HG03378 (cell line): ENCODE data around the gene PRDM1.

ENCODE experiments used
- ATAC-seq: cut with Tn5 transposase; IDR thresholded peaks from one replicate; pipeline ENCODE4 v1.9.1; 2021; ENCODE audit warnings: mild to moderate bottlenecking, moderate library complexity; ENCODE audit not compliant: unreplicated experiment

The PRDM1 gene

DNA sequence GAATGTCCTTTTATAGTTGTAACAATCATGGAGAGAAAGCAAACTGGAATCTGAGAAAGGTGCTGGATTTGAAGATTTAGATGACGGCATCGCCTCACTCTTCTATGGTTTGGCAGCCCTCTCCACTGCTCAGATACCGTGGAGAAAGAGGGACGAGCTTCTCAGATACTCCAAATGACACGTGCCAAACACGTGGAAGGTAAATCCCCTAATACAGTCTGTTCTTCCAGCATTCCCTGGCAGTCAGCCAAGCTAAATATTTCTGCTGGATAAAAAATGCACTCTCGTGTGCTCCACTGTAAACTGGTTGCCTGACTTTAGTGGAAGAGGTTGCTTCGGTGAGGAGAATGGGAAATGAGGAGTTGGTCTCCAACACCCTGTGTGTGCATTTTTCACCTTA is 16.7 kb upstream of the PRDM1 start:
- no peak for ATAC-seq

DNA sequence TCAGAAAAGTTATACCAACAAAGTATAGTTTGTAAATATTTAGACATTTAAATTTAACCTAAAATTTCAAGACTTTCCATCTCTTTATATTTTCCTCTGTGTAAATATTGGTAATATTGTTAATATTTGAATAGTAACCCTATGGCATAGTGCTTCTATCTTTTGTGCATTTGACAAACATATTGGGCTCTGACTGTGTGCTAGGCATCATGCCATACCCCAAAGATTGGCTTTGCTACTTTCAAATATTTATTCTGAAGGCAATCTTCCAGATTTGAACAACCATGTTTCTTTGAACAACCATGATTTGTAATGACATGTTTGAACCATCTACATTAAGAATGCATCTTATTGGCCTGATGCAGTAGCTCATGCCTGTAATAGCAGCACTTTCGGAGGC is 15.5 kb upstream of the PRDM1 start:
- ATAC-seq, result no peak

DNA sequence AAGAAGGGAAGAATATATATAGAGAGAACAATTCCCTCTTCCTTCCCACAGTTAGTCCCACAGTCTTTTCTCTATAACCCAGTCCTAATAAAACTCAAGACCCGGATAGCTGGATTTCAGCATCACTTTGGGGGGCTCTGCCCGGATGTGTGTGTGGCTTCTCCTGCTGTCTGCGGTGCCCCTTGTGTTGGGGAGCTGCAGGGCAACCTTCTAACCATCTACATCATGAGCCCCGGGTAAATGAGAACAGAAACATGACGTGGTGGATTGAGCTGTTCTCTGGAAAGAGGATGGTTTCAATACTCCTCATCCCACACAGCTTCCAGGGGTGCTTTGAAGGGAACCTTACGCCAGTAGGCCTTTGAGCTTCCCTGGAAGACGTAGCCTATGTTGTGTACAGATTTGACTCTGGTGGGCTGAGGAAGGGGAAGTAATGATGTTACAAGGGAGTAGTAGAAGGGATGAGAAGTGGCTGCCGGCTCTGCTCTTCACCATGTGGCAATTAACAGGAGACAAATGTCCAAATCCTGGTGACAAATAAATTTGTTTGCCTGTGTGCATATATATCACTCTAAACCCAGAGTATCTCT is 13.5 kb upstream of the PRDM1 start:
- ATAC-seq, result no peak

DNA sequence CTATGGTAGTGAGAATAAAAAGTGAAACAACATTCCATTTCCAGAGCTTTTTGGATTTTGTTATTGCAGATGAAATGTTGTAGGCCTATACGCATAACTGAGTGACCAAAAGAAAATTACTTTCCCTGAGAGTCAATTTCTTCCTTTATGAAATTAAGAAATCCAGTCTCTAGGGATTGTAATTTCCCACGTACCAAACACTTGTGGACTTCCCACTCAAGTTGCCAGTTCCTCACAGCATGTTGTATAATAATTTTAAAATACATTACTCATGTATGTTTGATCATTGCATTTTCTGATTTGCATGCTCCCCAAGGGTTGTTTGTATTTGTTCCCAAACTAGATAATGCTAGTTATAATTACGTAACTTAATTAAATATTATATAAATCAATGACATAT is 12.0 kb upstream of the PRDM1 start:
- ATAC-seq, result no peak

DNA sequence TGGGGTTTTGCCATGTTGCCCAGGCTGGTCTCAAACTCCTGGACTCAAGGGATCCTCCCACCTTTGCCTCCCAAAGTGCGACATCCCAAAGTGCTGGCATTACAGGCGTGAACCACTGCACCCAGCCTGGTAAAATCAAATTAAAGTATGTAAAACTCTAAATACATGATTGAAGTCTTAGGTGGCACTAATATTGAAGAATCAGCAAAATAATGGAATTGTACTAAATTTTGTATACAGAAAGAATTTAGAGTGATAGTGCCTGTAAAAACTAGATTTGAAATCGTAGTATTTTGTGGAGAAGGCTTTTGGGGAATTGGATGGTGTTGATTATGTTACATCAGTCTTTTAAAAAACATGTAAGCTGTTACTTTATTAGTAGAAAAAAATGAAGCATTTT is 10.0 kb upstream of the PRDM1 start:
- ATAC-seq, result no peak

DNA sequence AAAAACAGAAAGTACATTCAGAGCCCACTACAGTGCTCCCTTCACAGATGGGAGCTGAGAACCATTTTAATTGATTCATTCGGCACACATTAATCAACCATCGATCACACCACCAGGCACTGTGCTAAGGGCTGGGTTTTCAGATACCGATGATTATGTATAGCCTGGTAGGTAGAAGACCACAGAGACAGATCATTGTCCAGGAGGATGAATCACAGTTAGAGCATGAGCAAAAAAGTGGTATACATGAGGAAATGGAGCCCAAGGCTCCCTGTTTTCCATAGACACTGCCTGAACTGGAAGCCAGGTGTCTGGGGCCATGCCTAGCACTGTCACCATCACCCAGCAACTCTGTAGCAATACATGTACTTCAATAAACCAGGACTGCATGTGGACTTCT is 9.0 kb upstream of the PRDM1 start:
- ATAC-seq, result no peak

DNA sequence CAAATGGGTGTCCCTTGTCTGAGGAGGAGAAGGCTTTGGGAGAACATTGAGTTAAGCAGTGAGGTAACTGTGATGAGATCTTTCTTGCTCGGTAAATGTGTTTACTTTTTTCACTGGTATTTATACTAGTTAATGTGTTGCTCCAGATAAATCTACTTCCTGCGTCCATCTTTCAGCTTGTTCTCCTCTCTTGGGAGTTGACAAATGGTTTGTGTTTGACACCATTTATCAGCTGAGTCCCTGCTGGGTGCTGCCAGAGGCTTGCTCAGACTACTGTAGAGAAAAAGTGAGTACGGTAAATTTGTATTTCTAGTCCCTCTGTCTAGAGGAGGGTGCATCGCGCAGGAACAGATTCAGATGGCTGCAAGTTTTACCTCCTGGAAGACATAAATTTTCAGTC is 8.3 kb upstream of the PRDM1 start:
- no peak for ATAC-seq

DNA sequence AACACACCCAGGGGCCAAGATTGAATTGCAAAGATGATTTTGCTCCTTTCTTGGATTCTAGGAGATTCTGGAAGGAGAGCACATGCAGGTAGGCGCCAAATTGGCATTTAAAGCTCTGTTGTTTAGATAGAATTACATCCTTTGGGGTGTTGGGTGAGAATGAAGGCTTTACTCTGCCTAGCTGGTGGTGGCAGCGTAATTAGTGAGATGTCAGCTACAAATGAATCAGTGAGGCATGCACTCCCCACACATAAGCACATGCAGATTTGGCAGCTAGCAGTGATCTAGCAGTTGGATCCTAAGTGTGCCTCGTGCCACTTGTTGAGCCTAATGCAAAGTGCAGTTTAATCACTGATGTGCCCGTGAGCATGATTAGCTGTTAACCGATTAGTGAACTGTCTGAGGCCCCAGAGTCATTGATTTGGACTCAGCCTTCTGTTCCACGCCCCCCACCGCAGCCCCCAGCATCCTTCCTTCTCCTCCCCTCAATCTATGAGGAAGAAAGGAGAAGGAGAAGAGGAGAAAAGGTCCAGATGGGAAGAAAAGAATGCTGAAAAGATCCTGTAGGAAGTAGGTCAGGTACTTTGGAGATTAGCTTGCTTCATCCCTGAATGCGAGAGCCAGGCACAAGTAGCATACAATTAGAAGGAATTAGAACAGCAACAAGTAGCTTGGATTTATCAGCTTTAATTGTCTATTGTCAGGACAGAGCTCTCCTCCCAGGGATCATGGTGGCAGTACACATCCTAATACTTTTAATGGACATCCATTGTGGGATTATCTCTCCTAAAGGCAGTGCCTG is 6.0 kb upstream of the PRDM1 start:
- ATAC-seq, result no peak

DNA sequence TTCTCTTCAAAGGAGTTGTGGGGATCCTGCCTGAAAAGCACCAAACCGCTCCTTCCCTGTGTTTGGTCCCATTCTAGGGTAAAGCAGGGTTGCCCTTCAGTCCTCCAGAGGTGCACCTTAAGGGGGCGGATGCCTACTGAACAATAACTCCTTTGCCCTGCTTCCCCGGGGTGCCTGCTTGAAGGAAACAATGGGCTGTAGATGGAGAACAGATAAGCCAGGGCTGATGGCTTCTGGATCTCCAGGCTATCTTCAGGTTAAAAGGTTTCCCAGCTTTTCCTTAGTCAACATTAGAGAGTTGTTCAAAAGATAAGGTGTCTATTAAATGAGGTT is 5.4 kb upstream of the PRDM1 start:
- ATAC-seq, result no peak

DNA sequence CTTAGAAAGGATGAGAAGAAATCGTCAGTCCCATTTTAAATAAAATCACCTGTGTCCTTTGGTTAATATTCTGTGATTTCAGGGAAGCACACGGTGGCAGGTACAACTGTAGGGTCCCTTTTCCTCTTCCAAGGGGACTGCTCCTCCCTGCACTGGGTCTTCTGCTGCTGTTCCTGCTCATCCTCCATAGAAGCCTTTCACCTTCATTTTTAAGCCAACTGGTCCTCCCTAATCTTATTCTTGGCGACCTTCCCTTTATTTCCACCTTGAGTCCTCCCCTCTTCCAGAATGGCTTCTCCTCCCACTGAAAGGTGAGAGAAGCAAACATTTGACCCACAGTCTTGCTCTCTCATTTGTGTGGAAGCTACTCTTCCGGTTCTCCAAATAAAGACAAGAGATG is 4.4 kb upstream of the PRDM1 start:
- ATAC-seq, result no peak

DNA sequence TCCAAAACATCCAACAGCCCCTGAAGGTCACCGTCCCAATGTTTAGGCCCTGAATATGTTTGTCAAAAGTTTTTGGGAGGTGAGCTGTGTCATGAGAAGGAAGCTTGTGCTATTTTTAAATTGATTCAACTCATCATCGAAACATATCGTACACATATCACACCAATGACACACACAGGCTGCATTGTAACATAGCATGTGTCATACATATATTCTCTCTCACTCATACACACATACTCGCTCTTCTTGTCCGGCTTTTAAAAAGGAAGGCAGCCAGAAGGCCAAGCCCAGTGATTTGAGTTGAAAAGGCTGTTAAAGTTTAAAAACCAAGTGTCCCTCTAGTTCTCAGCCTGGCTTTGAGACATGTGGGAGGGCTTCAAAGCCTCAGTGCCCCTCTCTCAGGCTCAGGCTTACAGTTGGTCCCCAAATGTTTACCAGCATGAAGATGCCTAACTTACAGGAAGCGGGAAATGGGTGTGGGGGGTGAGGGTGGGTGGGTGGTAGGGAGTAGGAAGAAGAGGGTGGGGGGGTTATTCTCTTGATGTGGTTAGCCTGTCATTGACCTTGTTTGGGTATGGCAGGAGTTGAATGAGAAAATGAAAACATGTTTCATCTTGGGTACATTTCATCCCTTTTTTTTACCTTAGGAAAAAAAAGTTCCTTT is 3.3 kb upstream of the PRDM1 start:
- ATAC-seq, result no peak

DNA sequence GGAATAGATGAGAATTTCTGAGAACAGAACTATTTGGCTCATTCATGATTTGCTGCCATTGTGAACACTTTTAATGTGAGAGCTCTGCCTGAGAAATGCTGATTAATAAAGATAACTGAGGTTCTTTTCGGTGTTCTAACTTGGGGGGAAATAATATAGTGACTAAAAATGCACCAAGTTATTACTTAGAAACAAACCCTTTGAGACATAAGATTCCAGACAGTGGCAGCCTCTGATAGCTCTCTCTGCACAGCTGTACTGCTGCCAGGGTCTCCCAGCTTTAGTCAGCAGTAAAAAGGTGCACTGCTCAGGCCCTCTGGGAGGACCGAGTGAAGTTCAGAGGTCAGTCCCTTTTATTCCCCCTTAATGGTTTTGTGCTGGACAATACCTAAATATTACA is 2.5 kb upstream of the PRDM1 start:
- ATAC-seq, result no peak

DNA sequence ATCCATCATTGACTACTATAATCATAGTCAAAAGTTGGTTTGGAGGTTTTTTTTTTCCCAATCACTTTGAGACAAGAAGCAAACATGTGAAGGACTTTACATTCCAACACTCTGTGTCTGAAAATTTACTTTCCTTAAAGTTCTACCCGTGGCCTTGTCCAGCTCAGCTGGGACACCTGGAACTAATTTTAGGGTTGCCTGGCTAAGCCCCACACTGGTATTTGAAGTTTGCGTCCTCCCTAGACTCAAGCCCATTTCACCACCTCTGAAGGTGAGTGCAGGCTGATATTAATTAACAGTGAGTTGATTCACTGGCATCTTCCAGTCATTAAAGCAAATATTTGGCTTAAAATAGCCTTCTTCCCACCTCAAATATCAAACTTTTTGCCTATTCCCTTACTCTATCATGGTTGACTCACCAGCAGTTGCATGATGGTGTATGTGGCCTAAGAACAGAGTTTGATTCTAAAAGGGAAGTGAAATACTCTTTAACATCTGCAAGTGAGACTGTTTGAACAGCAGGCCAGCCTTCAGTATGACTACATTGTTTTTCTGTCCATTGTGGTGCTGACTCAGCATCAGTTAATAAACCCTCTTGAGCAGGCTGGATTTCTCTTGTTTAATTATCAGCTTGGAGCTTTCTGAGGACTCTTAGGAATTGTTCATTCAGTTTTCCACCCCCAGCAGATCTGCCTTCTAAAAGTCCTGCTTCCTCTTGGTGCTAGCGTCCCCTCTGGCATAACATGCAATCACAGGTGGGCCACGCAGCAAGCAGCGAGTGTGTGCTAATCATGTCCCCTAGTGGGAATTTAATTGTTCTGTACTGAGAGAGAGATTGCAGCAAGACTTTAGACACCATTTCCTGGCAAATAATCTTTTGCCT is 1.8 kb upstream of the PRDM1 start:
- peak; percentile 81 for ATAC-seq

DNA sequence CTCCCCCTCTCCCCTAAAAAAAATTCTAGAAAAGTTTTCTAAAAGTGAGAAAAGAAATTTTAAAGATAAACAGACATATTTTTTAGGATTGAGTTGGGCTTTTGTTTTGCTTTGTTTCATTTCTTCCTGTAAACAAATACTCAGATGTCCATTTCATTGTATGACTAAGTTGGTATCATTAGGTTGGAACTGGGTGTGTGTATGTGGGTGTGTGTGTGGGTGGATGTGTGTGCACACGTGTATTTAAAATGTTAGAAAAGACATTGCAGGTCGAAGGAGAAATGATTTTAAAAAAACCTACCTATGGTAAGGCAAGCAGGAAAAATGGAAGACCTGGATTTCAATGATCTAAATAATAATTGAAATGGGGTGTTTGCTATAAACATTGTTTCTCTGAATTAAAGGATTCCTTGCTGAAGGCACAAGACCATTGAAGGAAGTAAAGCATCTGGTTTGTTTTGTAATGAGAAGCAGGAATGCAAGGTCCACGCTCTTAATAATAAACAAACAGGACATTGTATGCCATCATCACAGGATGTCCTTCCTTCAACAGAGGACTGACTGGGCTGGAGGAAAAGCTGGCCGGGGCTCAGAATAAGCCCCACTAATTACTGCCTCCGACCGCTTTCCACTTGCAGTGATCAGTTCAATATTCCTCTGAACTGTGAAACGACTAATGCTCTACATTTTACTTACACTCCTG is 996 bp upstream of the PRDM1 start:
- no peak for ATAC-seq

DNA sequence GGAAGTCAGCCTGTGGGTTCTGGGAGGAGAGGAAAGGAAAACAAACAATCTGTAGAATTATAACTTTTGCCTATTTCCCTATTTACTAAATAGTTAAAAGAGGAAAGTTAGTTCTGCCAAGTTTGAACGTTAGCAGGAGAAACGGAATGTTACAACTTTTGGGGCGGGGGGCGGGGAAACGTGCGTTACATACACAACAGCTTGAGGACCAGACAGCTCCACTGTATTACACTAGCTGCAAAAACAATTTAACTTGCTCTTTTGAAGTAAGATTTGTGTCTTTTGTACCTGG is 498 bp upstream of the PRDM1 start:
- no peak for ATAC-seq

DNA sequence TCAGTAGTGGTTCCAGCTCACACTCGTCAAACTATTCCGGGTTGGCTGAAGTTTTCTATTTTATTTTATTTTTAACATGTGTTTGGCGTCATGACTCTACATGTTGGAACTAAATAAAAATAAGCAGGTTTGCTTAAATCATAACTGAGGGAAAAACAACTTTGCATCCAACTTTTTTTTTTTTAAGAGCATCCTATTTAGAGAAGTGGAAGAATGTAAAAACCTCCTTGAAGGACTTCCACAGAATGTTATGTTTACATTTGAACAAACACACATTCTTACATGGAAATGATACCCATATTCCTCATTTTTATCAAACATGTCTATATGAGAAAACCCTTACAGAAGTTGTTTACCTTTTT is 659 bp downstream of the PRDM1 start:
- ATAC-seq, result no peak

DNA sequence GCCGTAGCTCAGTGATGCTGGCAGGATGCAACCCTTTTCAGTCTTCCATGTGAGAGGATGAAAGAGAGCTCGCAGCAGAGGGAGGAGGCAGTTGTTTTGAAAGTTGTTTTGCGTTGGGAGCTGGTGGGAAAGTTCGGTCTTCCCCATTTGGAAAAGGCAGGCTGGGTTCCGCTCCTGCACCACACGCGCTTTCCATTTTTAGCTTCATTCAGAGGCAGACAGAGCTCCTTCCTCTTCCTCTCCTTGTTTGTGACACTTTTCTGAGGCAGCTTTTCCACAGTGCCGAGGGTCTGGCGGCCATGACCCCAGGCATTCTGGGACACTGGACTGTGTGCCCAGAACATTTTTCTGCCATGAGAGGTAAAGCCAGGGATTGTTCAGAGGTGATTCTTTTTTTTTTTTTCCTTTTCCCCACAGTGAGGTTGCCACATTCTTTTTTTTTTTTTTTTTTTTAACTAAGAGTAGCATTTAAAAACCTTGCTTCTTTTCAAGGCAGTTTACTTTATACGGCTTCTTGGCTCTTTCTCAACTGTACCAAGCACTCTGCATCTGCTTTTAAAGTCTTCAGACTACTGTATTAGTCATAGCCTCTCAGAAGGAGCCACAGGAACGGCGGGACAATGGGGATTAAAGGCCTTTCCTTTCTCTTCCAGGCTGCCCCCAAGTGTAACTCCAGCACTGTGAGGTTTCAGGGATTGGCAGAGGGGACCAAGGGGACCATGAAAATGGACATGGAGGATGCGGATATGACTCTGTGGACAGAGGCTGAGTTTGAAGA is 1.6 kb downstream of the PRDM1 start:
- ATAC-seq, result no peak

DNA sequence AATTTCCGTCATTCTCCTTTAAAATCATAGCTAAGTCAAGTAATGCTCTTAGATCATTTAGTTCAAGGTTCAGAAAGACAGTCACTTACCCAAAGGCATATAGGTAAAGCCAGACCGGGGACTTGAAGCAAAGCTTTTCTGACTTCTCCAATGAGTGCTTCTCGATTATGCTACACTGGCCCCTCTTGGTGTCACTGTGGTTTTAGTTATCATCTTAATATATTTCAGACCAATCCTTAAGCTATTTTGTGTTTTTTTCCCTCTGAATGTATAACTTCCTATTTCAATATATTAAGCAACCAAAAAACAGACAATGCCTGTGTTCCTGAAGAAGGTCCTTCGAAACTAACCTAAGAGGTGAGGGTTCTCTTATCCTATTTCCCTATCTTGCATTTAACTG is 3.9 kb downstream of the PRDM1 start:
- no peak for ATAC-seq

DNA sequence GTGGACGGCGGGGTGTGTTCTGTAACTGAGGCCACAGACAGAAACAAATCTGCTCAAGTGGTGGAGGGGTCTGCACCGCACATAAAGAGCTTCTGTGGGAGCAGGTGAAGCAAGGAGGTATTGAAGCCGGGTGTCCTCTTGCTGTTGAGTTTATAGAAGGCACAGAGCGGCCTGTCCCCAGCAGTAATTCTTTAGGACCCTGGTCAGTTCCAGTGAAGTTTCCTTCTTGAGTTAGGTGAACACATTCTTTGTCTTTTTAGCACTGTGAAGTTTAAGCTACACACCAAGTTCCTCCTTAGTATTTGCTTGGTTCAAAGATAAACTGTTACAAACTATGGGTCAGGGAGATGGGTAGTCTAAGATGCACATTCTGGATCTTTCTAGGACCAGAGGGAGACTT is 6.1 kb downstream of the PRDM1 start:
- no peak for ATAC-seq

DNA sequence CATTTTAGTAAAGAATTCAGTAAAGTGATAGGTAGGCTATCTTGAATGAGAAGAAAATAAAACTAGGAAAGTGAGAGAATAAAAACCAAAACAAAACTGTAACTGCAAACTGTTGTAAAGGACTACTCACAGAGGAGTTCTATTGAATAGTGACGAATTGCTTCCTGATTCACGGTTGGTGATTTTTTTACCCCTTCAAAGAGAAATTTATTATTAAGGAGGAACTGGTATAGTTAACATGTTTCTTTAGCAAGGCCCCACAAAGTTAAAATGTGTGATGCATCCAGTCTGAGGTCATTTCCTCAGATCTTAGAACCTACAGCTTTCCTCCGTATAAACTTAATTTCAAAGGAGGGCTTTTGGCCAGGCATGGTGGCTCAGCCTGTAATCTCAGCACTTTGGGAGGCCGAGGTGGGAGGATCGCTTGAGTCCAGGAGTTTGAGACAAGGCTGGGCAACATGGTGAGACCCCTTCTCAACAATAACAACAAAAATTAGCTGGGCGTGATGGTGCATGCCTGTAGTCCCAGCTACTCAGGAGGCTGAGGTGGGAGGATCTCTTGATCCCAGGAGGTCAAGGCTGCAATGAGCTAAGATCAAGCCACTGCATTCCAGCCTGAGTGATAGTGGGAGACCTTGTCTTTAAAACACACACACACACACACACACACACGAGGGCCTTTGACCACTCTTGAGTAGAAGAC is 8.3 kb downstream of the PRDM1 start:
- no peak for ATAC-seq
